ENCODE results near the gene ZSWIM7. TPM values are rescaled to one million over a fixed set of nuclear protein-coding genes. Genes with fewer than 3 reads are reported as not detected.
"Not testable (repeated sequence)": the region's sequence is repeated elsewhere in the genome, so short reads cannot be mapped to it uniquely, and the experiment has no call there.

ZSWIM7 gene
- total and polyA plus RNA-seq, 8 donors: 6.6 to 30.6 (median 12.0) TPM

DNA sequence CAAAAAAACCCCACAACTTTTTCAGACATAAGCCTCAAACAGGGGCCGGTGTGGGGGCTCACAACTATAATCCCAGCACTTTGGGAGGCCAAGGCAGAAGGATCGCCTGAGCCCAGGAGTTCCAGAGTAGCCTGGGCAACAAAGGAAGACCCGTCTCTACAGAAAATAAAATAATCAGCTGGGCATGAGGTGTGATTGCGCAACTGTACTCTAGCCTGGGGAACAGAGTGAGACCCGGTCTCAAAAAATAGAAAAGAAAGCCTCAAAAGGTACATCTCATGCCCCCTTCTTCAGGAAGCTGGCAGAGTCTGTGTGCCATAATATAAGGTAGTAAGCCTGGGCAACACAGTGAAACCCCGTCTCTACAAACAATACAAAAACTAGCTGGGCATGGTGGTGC, 3.2 kb downstream of the ZSWIM7 start:
- no peak for ATAC-seq
- TF ChIP-seq, protein P1, sequence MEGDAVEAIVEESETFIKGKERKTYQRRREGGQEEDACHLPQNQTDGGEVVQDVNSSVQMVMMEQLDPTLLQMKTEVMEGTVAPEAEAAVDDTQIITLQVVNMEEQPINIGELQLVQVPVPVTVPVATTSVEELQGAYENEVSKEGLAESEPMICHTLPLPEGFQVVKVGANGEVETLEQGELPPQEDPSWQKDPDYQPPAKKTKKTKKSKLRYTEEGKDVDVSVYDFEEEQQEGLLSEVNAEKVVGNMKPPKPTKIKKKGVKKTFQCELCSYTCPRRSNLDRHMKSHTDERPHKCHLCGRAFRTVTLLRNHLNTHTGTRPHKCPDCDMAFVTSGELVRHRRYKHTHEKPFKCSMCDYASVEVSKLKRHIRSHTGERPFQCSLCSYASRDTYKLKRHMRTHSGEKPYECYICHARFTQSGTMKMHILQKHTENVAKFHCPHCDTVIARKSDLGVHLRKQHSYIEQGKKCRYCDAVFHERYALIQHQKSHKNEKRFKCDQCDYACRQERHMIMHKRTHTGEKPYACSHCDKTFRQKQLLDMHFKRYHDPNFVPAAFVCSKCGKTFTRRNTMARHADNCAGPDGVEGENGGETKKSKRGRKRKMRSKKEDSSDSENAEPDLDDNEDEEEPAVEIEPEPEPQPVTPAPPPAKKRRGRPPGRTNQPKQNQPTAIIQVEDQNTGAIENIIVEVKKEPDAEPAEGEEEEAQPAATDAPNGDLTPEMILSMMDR (IDR thresholded peaks at IDR 0.05): no peak
- Histone ChIP-seq H3K27ac (no peak overlapping the region), H3K36me3 (peaks cover 0 to 6% (median 0%) of the 10 kb centered on the region in 3 donors), H3K4me3 (no peak overlapping the region), H3K4me1 (peaks cover 0 to 7% (median 5%) of the 10 kb centered on the region in 3 donors), H3K27me3 (no peaks in the 10 kb centered on the region), H3K9me3 (no peaks in the 10 kb centered on the region)
- intact Hi-C loops (cut with DNase I): loop anchor here in 1 of 3 donors (5.0 kb wide), 1 partner anchor 169 kb away; no protein-coding TSS in a partner anchor
- DNase-seq: no peak
- FAIRE-seq: no peak
- WGBS, 2 donors: 71 to 80% methylated on average over 6 of the region's 6 CpGs

DNA sequence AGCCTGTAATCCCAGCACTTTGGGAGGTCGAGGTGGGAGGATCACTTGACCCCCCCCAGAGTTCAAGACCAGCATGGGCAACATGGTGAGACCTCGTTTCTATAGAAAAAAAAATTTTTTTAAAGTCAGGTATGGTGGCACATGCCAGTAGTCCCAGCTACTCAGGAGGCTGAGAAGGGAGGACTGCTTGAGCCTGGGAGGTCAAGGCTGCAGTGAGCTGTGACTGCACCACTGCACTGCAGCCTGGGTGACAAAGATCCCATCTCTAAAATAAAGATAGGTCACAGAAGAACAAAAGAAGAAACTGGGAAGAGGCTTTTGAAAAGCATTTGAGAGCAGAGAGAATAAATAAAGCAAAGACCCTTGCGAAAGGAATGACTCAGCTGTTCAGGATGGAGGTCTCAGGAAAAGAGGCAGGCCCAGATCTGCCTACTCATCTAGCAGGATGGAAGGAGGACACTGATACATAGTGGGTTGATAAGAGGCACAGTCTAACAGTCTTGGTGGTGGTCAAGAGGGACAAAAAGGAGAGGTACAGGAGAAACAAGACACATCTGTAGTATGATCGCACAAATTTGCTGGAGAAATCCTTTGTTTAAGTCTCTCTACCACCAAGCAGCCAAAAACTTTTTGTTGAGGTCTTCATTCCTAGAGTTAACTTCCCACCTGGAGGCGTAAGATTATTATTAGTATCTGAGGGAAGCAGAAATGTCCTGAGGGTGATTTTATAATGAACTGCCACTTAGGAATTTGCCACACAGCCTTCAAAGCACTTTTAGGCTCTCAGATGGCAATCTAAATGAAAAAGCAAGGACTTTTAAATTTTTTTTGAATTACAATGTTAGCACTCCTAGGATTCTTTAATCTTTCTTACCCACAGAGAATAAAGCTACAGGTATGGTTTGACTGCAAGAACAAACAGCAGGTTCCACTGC, 17.6 kb downstream of the ZSWIM7 start:
- intact Hi-C loops (cut with DNase I): no loop called here
- no peak overlapping the region for H3K4me3 ChIP-seq
- FAIRE-seq: no peak
- no peaks in the 10 kb centered on the region for H3K9me3 ChIP-seq
- TF ChIP-seq, protein P1 (IDR thresholded peaks at IDR 0.05): no peak
- whole genome bisulfite sequencing, 2 donors: 85 to 89% methylated on average over 5 of the region's 5 CpGs
- no peaks in the 10 kb centered on the region for H3K4me1 ChIP-seq
- H3K36me3 ChIP-seq: peaks cover 0 to 36% (median 14%) of the 10 kb centered on the region in 3 donors
- no peak overlapping the region for H3K27ac ChIP-seq
- DNase-seq: no peak
- ATAC-seq: no peak
- H3K27me3 ChIP-seq: no peaks in the 10 kb centered on the region

DNA sequence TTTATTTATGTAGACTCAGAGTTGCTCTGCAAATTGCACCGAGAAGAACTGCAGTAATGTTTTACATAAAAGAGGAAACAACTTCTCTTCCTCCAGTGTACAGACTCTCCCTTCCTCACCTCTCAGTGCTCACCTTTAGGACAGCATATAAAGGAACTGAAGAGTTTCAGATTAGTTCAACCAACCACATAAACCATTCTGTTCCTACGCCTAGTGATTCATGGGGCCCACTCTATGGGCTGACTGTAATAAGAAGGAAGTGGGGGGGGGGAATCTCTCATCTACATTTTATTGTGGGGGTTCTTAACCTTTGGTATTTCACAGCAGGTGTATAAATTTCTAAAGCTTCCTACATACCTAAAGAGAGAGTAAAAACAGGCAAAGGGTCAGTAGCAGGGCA, 18.3 kb downstream of the ZSWIM7 start:
- intact Hi-C loops (cut with DNase I): no loop called here
- no peak for FAIRE-seq
- TF ChIP-seq, protein P1 (IDR thresholded peaks at IDR 0.05): no peak
- no peak for DNase-seq
- no peaks in the 10 kb centered on the region for H3K4me1 ChIP-seq
- 44 to 67% methylated on average over 2 of the region's 2 CpGs for WGBS, 2 donors
- no peaks in the 10 kb centered on the region for H3K27me3 ChIP-seq
- H3K9me3 ChIP-seq: no peaks in the 10 kb centered on the region
- no peak overlapping the region for H3K4me3 ChIP-seq
- ATAC-seq: no peak
- no peak overlapping the region for H3K27ac ChIP-seq
- peaks cover 0 to 31% (median 8%) of the 10 kb centered on the region in 3 donors for H3K36me3 ChIP-seq

DNA sequence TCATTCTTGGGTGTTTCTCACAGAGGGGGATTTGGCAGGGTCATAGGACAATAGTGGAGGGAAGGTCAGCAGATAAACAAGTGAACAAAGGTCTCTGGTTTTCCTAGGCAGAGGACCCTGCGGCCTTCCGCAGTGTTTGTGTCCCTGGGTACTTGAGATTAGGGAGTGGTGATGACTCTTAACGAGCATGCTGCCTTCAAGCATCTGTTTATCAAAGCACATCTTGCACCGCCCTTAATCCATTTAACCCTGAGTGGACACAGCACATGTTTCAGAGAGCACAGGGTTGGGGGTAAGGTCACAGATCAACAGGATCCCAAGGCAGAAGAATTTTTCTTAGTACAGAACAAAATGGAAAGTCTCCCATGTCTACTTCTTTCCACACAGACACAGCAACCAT, 20.5 kb downstream of the ZSWIM7 start:
- ATAC-seq; H3K27ac ChIP-seq; H3K4me3 ChIP-seq; intact Hi-C loops (cut with DNase I); H3K27me3 ChIP-seq; FAIRE-seq; DNase-seq; H3K9me3 ChIP-seq; H3K4me1 ChIP-seq: not testable (repeated sequence)
- peaks cover 0 to 22% (median 0%) of the 10 kb centered on the region in 3 donors for H3K36me3 ChIP-seq
- WGBS, 2 donors: 82 to 85% methylated on average over 2 to 3 of the region's 4 CpGs

DNA sequence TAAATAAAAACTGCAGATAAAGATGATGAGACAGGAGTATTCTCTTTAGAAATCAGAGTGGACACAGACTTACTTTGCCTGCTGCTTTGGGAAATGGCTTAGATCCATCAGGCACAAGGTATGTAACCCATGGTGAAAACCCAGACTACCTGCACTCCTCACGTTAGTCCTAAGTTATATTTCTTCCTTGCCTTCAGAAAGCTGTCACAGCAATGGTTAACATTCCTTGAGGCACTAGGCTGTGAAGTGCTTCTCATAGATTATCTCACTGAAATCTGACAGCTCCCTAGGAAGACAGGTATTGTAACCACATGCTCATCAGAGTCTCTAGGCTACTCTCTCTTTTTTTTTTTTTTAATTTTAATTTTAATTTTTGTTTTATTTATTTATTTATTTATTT, 20.9 kb downstream of the ZSWIM7 start:
- no peaks in the 10 kb centered on the region for H3K27me3 ChIP-seq
- no peak overlapping the region for H3K4me3 ChIP-seq
- ATAC-seq (no peak), FAIRE-seq (no peak), DNase-seq (no peak)
- H3K36me3 ChIP-seq: peaks cover 0 to 18% (median 0%) of the 10 kb centered on the region in 3 donors
- H3K4me1 ChIP-seq: no peaks in the 10 kb centered on the region
- no peaks in the 10 kb centered on the region for H3K9me3 ChIP-seq
- intact Hi-C loops (cut with DNase I): no loop called here
- H3K27ac ChIP-seq: no peak overlapping the region
- TF ChIP-seq, protein P1 (IDR thresholded peaks at IDR 0.05): no peak
- WGBS, 2 donors: 93 to 100% methylated on average over 1 of the region's 1 CpG
